PFSK-1 (cell line): ENCODE measurements around the gene DPM1.

Experiments
- POLR2AphosphoS5 ChIP-seq: IDR thresholded peaks from 2 replicates; pipeline ENCODE4 v1.6.1; 2012; ENCODE audit warnings: low read depth, mild to moderate bottlenecking, control low read depth, low read length, moderate library complexity
- REST ChIP-seq, 2 experiments: IDR thresholded peaks; 2 replicates each; pipeline versions ENCODE4 v1.6.1 to v1.8.0; 2011 to 2012; ENCODE audit warnings: low read depth in 2 of 2, low read length in 2 of 2, control low read depth in 1 of 2, inconsistent platforms in 1 of 2, mild to moderate bottlenecking in 1 of 2, moderate library complexity in 1 of 2; ENCODE audit not compliant: insufficient read depth in 1 of 2
- TAF1 ChIP-seq: IDR thresholded peaks from 2 replicates; pipeline ENCODE4 v1.6.1; 2012; ENCODE audit warnings: low read length, control low read depth, borderline replicate concordance; ENCODE audit not compliant: insufficient read depth

GRCh38 chr20:50975701-50976330, 17.5 kb upstream of the DPM1 start:
- TF ChIP-seq TAF1 = no peak
- TF ChIP-seq REST (IDR thresholded peaks at IDR 0.05; ENCODE audit: insufficient read depth in 1 of 2, low read depth in 2 of 2, low read length in 2 of 2) = no peak
- no peak for TF ChIP-seq POLR2AphosphoS5
